Umbilical cord (tissue), 2 donors: Measurements from ENCODE around the gene MCTP2. TPM values are rescaled to one million over a fixed set of nuclear protein-coding genes. Genes with fewer than 3 reads are reported as not detected.
"Not testable (repeated sequence)": the region's sequence is repeated elsewhere in the genome, so short reads cannot be mapped to it uniquely, and the experiment has no call there.

ENCODE experiments used
- DNase-seq: peaks from one replicate; pipeline ENCODE4 v3.0.0-alpha.2; 2015; ENCODE audit warnings: low spot score
- total RNA-seq: library from RNA; depleted of rRNA; stranded (reverse); fragments of >200 nt; gene quantifications from one replicate; pipeline ENCODE4 v1.2.3, GENCODE V29; 2014; ENCODE audit warnings: low replicate concordance; ENCODE audit not compliant: insufficient read depth

Gene MCTP2
- total RNA-seq, 1 donor from 2014 or later: 122 TPM

- no peak for DNase-seq
These were observed 5.2 kb downstream of the MCTP2 start for GRCh38 chr15:94236608-94237007.

GRCh38 chr15:94237903-94238302 lies 6.5 kb downstream of the MCTP2 start:
- no peak for DNase-seq

GRCh38 chr15:94238539-94239118 lies 7.3 kb downstream of the MCTP2 start:
- no peak for DNase-seq

- DNase-seq: peak; percentile 69
These were observed 8.1 kb downstream of the MCTP2 start for GRCh38 chr15:94239474-94239873.

GRCh38 chr15:94240480-94240879 lies 9.1 kb downstream of the MCTP2 start:
- DNase-seq: peak; percentile 57

DNA sequence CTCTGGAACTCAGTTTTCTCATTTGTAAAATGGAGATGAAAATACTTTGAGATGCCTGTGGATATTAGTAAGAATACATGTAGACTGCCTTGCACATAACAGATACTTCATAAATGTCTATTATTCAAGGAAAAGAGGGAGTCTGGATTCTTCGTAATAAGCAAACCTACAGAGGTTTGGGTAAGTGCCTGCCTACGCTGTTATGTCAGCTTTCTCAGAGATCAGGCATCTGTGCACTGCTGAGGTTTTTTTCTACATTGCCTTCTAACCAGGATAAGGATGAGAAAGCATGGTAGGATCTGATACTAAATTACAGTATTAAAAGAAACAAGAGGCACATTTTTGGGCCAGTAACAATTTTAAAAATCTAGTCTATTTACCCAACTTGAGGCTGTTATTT lies 10.9 kb downstream of the MCTP2 start:
- no peak for DNase-seq

GRCh38 chr15:94243003-94243402 lies 11.6 kb downstream of the MCTP2 start:
- not testable (repeated sequence) for DNase-seq

- DNase-seq: no peak
These were observed 12.1 kb downstream of the MCTP2 start for GRCh38 chr15:94243418-94243817.

- DNase-seq: no peak
These were observed 14.7 kb downstream of the MCTP2 start for GRCh38 chr15:94246016-94246415.

GRCh38 chr15:94247789-94248638 lies 16.7 kb downstream of the MCTP2 start:
- DNase-seq: no peak

DNA sequence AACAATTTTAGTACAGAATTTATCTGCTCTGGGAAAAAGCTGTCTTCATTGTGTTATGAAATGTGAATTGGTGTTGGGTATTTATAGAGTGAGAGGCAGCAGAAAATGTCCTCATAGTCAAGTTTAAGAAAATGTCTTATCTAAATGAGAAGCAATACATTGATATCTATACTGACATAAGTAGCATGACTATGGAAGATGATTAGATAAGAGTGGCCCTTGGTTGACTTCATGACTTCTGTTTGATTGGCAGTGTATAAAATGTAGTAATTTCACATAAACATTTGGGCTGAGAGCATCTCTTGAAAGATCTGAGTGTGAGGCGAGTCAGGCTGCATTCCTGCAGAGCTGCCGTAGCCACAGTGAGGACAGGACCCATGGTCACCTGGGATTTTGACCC lies 19.4 kb downstream of the MCTP2 start:
- no peak for DNase-seq

- DNase-seq: no peak
These were observed 20.9 kb downstream of the MCTP2 start for GRCh38 chr15:94252223-94252766.

DNA sequence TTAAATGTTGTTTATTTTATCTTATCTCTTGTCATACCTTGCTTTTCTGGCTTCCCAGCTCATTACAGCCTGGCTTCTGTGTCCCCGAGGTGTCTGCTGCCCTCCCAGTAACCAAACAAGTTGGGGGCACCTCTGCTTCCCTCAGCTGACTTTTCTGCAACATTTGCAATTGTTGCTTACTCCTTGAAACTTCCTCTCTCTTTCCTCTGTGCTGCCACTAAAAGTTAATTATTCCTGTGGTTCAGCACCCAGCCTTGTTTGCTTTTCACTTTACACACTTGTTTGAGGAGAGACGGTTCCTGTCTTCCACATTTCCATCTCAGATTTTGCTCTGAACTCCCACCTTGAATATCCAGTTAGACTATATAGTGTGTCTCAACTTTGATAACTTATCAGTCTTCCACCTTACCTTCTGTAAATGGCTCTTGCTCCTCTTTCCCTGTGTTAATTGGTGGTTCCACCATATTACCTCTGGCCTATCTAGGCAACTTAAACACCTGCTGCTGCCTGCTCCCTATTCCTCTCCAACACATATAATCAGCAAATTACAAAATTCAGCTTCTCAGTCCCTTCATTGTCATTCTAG lies 21.6 kb downstream of the MCTP2 start:
- DNase-seq: no peak

GRCh38 chr15:94253742-94254141 lies 22.4 kb downstream of the MCTP2 start:
- DNase-seq: no peak

DNA sequence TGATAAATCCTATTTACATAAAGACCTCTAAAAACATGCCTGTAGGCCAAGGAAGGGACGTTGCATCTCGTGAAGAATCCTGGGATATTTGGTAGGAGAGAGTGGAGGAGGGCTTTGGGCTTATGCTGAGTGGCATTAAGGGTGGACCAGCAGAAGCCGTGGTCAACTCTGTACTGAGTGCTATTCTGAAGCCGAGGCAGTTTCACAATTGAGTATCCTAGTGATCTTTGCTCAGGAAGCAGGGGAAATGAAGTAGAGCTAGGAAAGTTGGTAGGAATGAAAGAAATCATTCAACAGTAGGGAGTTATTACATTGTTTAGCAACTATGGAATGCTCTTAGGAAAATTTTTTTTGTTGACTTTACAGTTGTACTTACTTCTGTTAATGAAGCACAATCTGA lies 24.2 kb downstream of the MCTP2 start:
- no peak for DNase-seq

- no peak for DNase-seq
These were observed 25.1 kb downstream of the MCTP2 start for GRCh38 chr15:94256511-94256910.

- not testable (repeated sequence) for DNase-seq
These were observed 26.4 kb downstream of the MCTP2 start for GRCh38 chr15:94257776-94258175.

DNA sequence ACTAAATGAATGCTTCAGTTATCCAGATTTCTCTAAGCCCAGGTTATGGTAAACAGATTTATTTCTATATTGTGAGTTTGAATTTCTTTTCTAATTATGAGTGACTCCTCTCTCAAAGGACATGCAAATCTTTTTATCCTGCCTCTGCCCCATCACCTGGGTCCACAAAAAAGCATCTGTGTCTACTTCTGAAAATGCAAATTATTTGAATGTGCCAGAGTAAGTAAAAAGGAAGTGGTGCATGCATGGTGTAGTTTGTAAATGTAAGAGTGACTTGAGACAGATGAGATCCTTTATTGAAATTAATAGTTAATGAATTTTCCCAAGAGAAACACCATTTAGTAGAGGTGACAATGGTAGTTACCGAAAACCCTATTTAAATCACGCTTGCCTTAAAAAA lies 26.9 kb downstream of the MCTP2 start:
- DNase-seq: no peak

- no peak for DNase-seq
These were observed 27.9 kb downstream of the MCTP2 start for GRCh38 chr15:94259121-94259751.

DNA sequence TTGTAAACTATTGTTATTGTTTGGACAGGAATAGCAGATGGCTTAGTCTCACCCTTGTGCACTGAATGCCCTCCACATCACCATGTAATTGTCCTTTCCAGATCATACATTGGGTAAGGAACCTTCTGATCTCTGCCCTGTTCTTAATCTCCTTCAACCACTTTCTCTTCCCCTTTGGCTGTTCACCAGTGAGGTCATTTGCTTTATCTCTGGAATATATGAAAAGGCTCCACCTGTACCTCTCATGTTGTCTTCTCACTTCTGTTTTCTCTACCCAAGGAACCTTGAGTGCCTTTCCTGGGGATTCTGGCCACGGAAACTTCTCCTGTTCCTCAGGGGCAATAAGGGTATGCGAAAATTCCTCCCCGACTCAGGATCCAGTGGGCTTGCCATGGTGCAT lies 28.5 kb downstream of the MCTP2 start:
- DNase-seq: no peak

GRCh38 chr15:94262201-94262600 lies 30.8 kb downstream of the MCTP2 start:
- DNase-seq: no peak
